ENCODE measurements around the gene CD207.
"Not testable (repeated sequence)": the region's sequence is repeated elsewhere in the genome, so short reads cannot be mapped to it uniquely, and the experiment has no call there.

The CD207 gene

DNA sequence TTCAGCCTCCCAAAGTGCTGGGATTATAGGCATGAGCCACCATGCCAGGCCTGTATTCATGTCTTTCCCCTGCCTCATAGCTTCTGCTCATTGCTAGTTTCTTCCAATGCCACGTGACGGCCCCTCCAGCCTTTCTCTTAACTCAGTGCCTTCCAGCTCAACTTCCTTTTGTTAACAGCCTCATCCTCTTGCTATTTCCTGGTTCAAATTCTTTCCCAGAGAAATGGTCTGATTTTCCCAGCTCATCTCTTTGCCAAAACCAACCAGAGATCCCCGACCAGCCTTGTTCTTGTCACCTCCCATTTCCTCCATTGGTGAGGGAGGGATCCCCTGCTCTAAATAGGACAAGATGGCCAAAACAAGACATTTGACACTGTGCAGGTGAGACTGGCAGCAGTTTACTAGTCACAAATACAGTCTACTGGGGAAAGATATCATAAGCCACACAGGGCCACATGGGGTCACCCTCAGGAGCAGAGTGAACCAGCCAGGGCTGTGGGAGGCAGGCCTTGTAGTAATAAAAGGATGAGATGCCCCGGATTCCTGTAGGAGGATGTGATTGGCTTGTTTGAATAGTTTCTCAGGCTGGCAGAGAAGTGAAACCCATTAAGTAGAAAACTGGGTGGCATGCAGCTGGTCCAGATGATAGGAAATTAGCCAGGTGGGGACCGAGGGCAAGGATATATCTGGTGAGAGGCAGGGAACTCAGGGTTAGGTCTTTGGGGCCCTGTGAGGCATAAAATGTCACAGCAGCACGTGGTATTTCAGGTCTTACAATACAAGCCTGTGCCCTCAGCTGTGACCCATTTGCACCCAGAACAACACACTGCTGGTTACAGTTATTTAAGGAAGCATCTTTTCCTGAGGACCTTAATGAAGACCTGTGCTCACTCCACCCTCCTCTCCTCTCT lies 6.4 kb downstream of the CD207 start:
- DNase-seq = no peak

DNA sequence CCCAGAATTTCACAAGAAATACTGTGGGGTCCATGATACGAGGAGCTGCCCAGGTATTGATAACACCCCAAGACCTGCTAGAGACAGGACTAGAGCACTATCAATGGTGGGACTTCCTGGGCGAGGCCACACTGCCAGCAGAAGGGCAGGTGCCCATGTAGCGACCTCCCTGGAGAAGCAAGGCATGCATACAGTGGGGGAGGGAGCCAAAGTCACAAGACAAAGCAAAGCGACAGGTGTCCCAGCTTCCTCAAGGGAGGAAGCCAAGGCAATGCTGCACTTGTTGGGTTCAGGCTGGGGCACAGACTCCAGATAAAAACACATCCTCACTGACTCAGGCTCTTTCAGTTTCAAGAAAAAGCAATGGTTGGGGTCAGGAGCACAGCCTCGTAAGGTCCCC lies 7.5 kb downstream of the CD207 start:
- no peak for DNase-seq

- no peak for DNase-seq
Observed at GRCh38 chr2:70827388-70827787, 8.2 kb downstream of the CD207 start.

GRCh38 chr2:70826696-70827350 lies 8.8 kb downstream of the CD207 start:
- DNase-seq = no peak

DNA sequence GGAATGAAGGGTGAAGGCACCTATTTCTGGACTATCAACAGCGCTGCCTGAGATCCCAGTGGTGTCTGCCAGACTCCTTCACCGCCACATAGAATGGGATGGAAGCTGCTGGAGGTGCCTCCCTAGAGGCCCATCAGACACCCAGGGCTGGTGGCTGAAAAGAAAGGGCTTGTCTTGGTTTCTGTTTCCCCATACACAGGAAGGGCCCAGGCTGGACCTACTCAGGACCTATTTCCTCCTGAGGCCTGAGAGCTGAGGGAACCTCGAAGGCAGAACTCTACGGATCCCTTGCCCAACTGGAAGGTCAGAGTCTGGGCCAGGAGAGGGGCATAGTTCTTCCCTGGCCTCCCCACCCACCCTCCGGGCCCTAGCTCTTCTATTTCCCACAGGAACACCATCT lies 12.4 kb downstream of the CD207 start:
- DNase-seq = no peak

DNA sequence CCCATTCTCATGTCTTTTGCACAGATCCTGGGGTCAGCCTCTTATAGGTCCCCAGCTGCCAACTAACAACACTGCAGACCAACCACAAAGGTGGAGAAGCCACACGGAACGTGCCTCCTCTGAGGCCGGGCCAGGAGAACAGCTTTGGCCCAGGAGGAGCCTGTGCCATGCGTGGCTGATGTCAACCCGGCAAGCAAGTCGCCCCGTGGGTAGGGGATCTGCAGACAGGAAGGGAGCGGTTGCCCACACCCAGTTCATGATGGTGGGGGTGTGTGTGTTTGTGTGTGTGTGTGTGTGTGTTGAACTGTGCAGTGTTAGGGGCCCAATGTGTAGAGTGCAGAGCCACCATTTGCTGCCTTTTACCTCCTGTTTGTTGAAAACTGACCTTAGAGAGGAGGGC lies 12.8 kb downstream of the CD207 start:
- no peak for DNase-seq

DNA sequence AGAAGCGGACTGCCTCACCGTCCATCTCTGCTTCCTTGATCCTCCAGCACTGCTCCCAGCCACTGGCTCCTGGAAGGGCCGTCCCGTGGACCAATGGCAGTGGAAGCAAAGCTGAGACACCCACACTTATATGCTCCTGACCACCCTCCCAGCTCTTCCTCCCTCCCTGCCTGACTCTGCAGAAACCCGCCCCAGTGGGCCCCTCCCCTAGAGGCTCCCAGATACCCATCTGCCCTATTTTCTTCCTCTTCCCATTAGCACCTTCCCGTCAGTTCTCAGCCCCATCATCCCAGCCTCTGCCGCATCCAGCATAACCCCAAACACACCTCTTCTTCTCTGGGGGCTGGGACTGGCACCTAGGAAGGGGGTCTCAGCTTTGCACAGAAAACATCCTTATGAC lies 15.1 kb downstream of the CD207 start, which contains the start of gene CLEC4F:
TSS of gene CLEC4F (minus strand) at position 101 of the 400 bp plus-strand sequence. CDS start at position 25, 76 bp downstream.
- DNase-seq = no peak

GRCh38 chr2:70817284-70817954 lies 18.2 kb downstream of the CD207 start:
- no peak for DNase-seq

DNA sequence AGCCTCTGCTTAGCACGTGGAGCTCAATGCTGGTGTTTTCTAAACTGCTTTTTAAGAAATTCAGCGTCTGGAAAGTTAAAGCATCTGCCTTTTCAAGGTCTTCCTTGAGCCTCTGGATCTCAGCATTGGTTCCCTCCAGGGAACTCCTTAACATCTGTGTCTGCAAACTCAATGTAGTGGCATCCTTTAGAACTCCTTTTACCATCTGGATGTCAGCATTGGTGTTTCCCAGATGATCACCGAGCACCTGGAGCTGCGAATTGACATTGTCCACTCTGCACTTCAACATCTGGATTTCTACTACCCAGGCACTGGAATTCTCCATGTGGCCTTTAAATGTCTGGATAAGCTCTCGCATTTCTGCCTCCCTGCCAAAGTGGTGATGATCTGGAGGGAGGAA lies 18.9 kb downstream of the CD207 start:
- no peak for DNase-seq

- no peak for DNase-seq
Observed at GRCh38 chr2:70808983-70809958, 26.3 kb downstream of the CD207 start.

DNA sequence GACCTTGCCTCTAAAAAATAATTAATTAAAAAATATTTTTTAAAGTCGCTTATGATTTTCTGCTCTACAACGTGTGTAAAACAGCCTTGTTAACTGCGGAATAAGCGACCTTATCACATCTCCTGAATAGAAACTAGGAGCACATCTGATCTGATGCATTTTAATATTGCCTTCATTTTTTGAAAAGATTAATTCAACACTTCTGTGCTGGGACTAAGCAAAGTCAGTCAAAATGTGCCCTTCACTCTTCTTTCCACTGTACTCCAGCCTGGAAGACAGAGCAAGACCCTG lies 27.8 kb downstream of the CD207 start:
- DNase-seq = no peak

- DNase-seq = no peak
Observed at GRCh38 chr2:70807102-70807827, 28.4 kb downstream of the CD207 start.

DNA sequence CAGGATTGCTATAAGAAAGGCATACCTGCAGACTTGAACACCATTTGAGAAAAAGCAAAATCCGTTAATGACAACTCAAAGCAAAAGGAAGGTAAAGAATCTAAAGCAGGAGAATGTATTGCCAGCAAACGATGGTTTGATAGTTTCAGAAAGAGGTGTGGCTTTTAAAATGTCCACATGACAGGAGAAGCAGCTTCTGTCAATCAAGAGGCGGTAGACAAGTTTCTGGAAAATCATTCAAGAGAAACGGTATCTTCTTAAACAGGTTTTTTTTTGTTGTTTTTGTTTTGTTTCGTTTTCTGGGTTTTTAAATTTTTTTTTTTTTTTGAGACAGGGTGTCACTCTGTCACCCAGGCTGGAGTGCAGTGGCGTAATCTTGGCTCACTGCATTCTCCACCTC lies 29.0 kb downstream of the CD207 start:
- DNase-seq = no peak

DNA sequence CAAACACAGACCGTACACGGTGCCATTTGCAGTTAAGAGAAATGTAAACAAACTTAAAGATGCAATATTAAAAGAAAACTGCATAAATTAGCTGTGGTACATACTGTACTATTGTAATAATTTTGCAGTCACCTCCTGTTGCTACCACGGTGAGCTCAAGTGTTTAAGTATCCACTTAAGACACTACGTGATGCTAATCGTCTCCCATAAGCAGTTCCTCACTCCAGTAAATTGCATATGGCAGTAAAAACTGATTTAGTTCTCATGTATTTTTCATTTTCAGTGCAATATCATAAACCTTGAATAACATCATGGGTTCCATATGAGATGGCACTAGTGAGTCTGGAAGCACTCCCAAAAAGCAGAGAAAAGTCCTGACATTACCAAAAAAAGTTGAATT lies 29.6 kb downstream of the CD207 start:
- no peak for DNase-seq

DNA sequence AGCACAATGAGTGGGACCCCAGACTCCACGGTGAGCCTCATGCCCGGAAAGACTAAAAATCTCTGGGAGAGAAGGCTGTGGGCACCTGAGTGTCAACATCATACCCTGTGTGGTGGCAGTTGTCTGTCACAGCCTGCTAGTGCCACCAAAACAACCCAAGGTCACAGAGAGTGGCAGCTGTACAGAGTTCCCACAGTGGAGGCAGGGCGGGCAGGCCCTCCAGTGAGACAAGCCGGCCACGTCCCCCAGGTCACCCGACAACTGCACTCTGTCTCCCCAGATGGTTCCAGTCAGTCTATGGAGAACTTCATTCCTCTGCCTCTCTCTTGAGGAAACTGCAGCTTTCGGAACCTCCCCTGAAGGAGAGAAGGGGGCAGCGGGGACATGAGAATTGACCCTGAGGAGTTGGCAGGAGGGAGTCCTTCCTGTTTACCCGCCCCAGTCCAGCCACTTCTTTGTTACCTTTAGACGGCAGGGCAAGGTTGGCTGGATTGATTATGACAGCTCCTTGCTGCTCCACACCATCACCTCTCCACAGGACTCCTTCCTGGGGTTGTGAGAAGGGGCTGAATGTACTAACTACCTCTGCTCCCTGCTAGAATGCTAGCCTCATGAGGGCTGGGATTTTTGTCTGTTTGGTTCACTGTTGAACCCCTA lies 33.9 kb downstream of the CD207 start:
- no peak for DNase-seq

DNA sequence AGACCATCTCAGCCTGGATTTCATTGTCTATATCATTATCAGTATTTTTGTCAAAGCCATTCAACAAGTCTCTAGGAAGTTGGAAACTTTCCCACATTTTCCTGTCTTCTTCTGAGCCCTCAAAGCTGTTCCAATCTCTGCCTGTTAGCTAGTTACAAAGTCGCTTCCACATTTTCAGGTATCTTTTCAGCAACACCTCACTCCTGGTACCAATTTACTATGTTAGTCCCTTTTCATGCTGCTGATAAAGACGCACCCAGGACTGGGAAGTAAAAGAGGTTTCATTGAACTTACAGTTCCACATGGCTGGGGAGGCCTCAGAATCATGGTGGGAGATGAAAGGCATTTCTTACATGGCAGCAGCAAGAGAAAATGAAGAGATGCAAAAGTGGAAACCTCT lies 35.9 kb downstream of the CD207 start:
- DNase-seq = no peak

- DNase-seq = not testable (repeated sequence)
Observed at GRCh38 chr2:70797996-70798395, 37.6 kb downstream of the CD207 start.

GRCh38 chr2:70797506-70797905 lies 38.1 kb downstream of the CD207 start:
- no peak for DNase-seq

DNA sequence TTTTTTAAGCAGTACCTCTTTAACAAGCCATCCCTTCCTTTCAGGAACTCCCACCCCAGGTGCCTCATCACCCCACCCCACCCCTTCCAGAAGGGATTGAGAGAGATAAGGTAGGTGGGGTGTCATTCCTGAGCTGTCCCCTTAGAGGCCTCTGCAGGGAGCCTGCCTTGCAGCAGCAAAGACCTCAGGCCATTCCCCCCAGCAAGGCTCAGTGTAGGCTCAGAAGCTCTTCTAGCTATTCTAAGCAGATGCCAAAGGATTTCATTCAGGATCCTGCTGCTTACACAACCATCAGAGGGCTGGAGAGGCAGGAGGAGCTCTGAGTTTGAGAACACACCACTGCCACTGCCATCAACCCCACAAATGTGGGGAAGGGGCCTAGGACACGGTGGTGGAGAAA lies 39.4 kb downstream of the CD207 start:
- DNase-seq = no peak

DNA sequence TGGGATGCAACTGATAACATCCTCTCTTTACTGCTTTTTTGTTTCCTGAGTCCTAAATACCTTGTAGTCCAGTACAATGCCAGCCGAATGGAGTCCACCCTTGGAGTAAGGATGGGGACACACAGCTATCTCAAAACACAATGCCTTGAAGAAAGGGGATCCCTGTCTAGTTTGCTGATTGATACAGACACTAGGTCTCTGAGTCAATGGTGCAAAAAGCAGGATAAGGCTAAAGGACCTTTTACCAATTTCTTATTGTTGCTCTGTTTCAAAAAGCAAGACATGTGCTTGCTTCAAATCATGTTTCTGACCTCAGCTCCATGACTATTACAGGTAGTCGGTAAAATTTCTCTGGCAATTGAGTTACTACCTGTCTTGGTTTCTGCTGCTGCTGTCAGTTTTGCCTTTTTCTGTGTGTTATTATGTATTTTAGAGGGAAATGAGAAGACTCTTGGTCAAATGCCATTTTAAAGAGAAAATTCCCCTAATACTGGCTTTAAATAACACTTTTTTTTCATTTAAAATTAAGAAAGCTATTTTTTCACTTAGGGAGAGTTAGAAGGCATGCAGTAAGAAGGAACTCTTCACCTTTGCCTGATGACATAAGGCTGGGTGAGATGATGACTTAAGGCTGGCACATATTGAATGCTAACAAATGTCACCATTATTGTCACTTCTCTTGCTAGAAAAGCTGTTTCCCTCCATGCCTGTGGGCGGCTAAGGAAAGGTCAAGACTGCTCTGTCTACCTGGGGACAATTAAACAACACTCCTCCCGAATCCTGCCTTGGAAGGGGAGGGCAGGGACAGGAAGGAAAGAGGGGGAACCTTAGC lies 40.2 kb downstream of the CD207 start:
- no peak for DNase-seq

DNA sequence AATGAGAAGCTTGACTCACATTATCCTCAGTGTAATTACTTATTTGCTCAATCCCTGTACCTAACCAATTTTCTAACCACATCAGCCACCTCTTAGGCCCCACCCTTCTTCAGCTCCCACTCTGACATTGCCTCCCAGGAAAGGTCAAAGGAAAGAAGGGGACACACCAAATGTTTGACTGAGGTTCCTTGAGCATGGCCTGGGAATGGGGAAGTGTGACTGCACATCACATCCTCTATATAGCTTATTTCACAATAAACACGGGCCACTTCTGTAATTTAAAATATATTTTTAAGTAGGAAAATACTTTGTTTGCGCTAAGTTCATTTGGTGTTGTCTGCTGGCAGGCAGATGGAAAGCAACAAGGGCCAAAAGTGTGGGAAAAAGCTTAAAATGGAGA lies 42.2 kb downstream of the CD207 start:
- no peak for DNase-seq

All from activated naive CD4-positive, alpha-beta T cell treated with Interleukin-2 at 50 U/mL for 16 hours (primary cell).